Measurements from ENCODE around the gene TPRKB.
"Not testable (repeated sequence)": the region's sequence is repeated elsewhere in the genome, so short reads cannot be mapped to it uniquely, and the experiment has no call there.

GRCh38 chr2:73684905-73685304 is 52.2 kb downstream of the TPRKB start:
- TF ChIP-seq CTCF (IDR thresholded peaks at IDR 0.05; ENCODE audit: borderline replicate concordance, extremely low read depth, low read length, poor library complexity, severe bottlenecking): peak; percentile 5
- not testable (repeated sequence) for TF ChIP-seq EZH2 (IDR thresholded peaks at IDR 0.05; ENCODE audit: borderline replicate concordance, low read depth, low read length, severe bottlenecking)
